HTR-8/SVneo (cell line): ENCODE measurements around the gene LRRK2.

Experiments used
- DNase-seq: peaks from one replicate; pipeline ENCODE4 v3.0.0; 2011; ENCODE audit warnings: low spot score, mixed read lengths; ENCODE audit not compliant: insufficient read length
- FAIRE-seq: peaks from 2 replicates; lab custom pipeline; 2011; peaks lifted over from hg19 to GRCh38; lab: Jason Lieb, UNC

Gene LRRK2

GRCh38 chr12:40224439-40225291, at the start of gene LRRK2:
Gene LRRK2 (plus strand): TSS chr12:40224997. CDS start chr12:40225132, 135 bp downstream.
- FAIRE-seq (no peak), DNase-seq (peak; percentile 12)

- DNase-seq = no peak
- no peak for FAIRE-seq
These were observed 49.8 kb upstream of the LRRK2 start for GRCh38 chr12:40175045-40175444.

GRCh38 chr12:40175489-40175888, 49.3 kb upstream of the LRRK2 start:
- DNase-seq = no peak
- FAIRE-seq = no peak

GRCh38 chr12:40178701-40179100, 46.1 kb upstream of the LRRK2 start:
- no peak for DNase-seq
- no peak for FAIRE-seq

- DNase-seq = no peak
- no peak for FAIRE-seq
These were observed 43.3 kb upstream of the LRRK2 start for GRCh38 chr12:40181490-40181889.

- FAIRE-seq (no peak), DNase-seq (no peak)
These were observed 41.1 kb upstream of the LRRK2 start for GRCh38 chr12:40183715-40184114.

GRCh38 chr12:40184493-40185302, 40.1 kb upstream of the LRRK2 start:
- FAIRE-seq (no peak), DNase-seq (no peak)

GRCh38 chr12:40185303-40185693, 39.5 kb upstream of the LRRK2 start:
- no peak for FAIRE-seq
- DNase-seq = no peak

GRCh38 chr12:40188558-40189320, 36.1 kb upstream of the LRRK2 start:
- no peak for FAIRE-seq
- DNase-seq = no peak

GRCh38 chr12:40192704-40193255, 32.0 kb upstream of the LRRK2 start:
- no peak for DNase-seq

GRCh38 chr12:40194846-40195245, 30.0 kb upstream of the LRRK2 start:
- DNase-seq (no peak), FAIRE-seq (no peak)

More at GRCh38 chr12:40192704-40193255, 32.0 kb upstream of the LRRK2 start:
- no peak for FAIRE-seq

GRCh38 chr12:40197590-40197989, 27.2 kb upstream of the LRRK2 start:
- no peak for FAIRE-seq
- no peak for DNase-seq

GRCh38 chr12:40198601-40199000, 26.2 kb upstream of the LRRK2 start:
- DNase-seq = no peak
- no peak for FAIRE-seq

- DNase-seq (no peak), FAIRE-seq (no peak)
These were observed 22.4 kb upstream of the LRRK2 start for GRCh38 chr12:40202095-40203059.

- FAIRE-seq (no peak), DNase-seq (no peak)
These were observed 21.8 kb upstream of the LRRK2 start for GRCh38 chr12:40203060-40203430.

- DNase-seq = no peak
- FAIRE-seq = no peak
These were observed 20.5 kb upstream of the LRRK2 start for GRCh38 chr12:40204337-40204736.

GRCh38 chr12:40207551-40207950, 17.2 kb upstream of the LRRK2 start:
- FAIRE-seq (no peak), DNase-seq (no peak)

- no peak for DNase-seq
- no peak for FAIRE-seq
These were observed 15.9 kb upstream of the LRRK2 start for GRCh38 chr12:40208707-40209446.
